Measurements from ENCODE around the gene C17orf100.

Gene C17orf100

GRCh38 chr17:6651354-6651918 is at the start of gene C17orf100, which contains the start of gene MED31:
C17orf100 (plus strand) TSS chr17:6651762; CDS start chr17:6651914, 152 bp downstream.
MED31 (minus strand) TSS chr17:6651605; CDS start chr17:6651528, 77 bp downstream.
- peak; percentile 57 for DNase-seq

DNA sequence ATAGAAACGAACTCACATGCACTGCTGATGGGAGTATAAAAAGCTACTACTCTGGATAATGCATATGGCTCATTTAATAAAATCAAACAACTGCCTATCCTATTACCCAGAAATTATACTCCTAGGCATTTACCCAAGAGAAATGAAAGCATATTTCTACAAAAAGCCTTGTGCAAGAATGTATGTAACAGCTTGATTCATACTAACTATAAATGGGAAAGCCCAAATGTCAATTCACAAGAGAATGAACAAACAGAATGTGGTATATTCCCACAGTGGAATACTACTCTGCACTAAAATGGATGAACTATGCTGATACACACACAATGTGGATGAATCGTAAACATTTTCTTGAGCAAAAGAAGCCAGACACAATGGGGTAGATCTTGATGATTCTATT is 49.4 kb upstream of the C17orf100 start:
- no peak for DNase-seq

GRCh38 chr17:6603744-6604325 is 47.7 kb upstream of the C17orf100 start:
- no peak for DNase-seq

GRCh38 chr17:6605142-6605541 is 46.4 kb upstream of the C17orf100 start:
- no peak for DNase-seq

DNA sequence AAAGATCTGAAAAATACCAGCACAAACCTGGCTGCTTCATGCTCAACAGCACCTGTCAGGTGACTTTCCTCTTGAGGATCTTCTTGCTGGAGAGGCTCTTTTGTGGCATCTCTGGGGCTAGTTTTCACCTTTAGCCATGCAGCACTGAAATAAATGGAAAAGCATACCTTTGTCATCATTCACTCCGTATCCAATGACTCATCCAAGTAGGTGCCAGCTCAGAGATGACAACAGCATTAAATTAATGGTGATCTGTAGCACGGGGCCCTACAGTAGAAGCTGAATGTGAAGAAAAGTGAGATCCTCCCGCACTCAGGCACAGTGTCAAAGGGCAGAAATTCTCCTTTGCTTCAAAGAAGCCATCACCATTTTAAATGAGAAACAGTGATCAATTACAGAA is 43.2 kb upstream of the C17orf100 start:
- no peak for DNase-seq

GRCh38 chr17:6610011-6610410 is 41.6 kb upstream of the C17orf100 start:
- DNase-seq: no peak

- DNase-seq: no peak
These were observed 40.3 kb upstream of the C17orf100 start for GRCh38 chr17:6611231-6611630.

DNA sequence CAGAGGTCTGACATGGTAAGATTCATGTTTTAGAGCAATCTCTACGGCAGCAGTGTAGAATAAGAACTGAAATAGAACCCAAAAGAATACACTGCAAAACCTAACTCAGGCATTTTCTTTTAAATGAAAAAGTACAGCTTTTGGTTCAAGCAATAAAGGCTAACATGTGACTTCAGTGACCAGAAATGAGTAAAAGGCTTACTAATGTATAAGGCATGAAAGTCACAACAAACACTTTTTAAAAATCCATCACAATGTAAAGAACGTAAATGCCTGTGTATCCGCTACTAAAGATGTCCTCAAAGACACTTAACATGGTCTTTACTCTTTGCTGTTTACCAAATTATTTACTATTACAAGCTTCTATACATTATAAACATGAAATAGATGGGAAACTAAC is 27.6 kb upstream of the C17orf100 start:
- no peak for DNase-seq

GRCh38 chr17:6626616-6627015 is 24.9 kb upstream of the C17orf100 start:
- no peak for DNase-seq

DNA sequence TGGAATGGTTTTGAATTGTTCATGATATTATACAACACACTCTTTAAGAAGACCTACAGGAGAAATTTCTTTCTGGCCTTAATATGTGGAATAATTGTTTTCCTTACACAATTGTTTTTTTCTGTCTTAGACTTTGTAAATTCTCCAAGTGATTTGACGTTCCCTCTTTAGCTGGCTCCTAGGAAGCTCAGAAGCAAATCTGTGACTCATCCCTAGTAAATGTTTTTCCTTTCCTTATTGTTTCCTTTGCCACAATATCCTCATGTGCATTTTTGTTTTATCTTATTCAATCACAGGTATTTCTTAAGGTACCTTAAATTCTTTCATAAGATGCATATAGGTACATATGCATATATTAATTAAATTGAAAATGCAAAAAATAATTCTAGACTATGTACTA is 24.5 kb upstream of the C17orf100 start:
- no peak for DNase-seq

DNA sequence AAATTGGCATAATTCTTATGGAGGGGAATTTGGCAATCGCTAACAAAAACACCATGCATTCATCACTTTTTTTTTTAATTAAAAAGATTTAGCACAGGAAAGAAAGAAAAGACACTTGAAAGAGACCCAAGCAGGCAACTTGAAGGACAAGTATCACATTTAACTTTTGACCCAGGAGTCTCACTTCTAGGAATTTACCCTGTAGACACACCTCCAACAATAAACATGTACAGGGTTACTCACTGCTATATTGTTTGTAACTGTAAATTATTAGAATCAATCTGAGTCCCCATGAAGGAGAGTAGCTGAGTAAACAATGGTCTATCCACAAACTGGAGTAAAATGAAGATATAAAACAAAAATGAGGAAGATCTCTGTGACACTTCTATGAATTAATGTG is 21.2 kb upstream of the C17orf100 start:
- no peak for DNase-seq

- DNase-seq: no peak
These were observed 19.0 kb upstream of the C17orf100 start for GRCh38 chr17:6632530-6632929.

- DNase-seq: no peak
These were observed 18.3 kb upstream of the C17orf100 start for GRCh38 chr17:6633263-6633662.

- DNase-seq: no peak
These were observed 15.5 kb upstream of the C17orf100 start for GRCh38 chr17:6636105-6636504.

DNA sequence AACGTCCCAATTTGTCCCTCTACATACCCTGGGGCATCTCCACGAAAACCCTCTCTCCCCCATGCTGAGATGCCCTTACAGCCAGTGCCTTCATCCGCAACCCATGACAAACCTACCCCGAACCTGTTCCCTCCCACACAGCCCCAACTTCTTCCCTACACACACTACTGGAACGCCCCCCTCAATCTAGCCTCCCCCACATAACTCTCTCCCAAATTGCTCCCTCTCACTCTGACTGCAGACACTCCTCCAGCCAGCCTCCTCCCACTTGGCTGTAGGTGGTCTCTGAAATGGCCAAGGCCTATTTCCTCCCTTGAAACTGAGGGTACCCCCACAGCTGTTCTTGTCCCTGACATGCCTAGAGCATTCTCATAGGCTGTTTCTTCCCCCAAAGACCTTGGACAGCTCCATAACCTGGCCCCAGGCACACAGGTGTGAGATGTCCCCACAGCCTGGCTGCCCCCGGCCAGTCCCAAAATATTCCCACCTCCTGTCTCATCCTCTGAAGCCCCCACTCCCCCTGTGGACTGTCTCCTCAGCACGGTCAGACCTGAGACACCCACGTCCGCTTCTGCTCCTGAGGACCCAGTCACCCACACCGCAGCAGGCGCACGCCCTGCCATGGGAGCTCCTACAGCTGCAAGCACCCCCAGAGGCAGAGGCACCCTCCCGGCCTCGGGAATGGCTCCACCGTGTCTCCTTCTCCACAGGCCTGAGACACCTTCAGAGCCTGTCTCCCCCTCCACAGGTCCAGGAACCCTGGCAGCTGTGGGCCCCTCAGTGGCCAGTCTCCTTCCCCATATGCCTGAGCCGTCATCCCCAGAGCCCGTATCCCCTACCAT is 14.7 kb upstream of the C17orf100 start:
- no peak for DNase-seq

- DNase-seq: no peak
These were observed 14.1 kb upstream of the C17orf100 start for GRCh38 chr17:6637458-6637840.

GRCh38 chr17:6638046-6638908 is 13.3 kb upstream of the C17orf100 start:
- no peak for DNase-seq

DNA sequence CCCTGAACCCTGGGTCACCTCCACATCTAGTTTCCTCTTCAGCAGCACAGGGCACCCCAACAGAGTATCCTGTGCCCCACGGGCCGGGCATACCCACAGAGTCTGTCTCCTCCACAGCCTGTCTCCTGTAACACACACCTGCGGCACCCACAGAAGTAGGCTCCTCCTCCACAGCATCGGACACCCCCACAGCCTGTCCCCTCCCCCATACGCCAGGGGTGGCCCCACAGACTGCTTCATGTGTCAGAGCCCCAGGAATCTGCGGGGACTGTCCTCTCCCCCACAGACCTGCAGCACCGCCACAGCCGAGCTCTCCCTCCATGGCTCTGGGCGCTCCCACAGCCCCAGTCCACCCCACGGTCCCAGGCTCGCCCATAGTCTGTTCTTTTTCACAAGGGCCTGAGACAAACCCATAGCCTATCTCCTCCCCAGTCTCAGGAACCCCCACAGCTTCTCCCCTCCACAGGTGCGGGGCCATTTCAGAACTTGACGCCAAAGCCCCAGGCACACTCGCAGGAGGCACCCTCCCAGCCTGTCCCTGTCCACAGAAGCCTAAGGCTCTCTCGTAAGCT is 12.5 kb upstream of the C17orf100 start:
- no peak for DNase-seq

DNA sequence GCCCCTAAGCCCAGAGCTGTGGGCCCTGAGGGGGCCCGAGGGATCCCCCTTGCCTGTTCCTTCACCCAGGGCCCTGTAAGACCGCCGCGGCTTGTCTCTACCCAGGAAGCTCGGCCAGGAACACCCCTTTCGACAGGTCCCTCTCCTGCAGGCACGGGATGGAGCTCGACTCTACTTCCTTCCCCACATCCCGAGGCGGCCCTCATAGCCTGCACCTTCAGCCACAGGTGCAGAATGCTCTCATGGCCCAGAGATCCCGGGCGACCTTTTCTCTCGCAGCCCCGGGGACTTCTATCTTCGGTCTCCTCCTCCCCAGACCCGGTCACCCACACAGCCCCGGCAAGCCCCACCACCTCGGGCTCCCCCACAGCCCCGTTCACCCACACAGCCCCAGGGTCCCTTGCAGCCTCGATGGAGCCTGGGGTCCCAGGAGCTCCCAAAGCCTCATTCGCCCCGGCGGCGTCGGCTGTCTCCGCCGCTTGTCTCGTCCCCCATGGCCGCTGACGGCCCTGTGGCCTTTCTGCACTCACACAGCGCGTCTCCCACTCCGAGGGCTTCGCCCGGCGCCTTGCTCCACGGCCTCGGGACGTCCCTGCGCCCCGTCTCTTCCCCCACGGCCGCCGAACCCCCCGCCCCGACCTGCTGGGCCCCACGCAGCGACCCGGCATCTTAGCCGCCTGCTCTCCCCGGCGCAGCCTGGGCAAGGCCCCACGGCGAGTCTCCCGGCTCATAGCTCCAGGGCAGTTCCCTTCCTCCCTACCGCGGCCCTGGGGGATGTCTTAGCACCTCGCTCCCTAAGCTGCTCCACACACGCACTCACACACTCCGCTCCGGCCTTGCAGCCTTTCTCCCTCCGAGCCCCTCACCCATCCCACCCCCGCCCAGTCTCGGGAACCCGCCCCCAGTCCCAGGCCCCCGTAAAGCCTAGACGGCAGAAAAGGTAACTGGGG is 11.7 kb upstream of the C17orf100 start:
- DNase-seq: no peak

DNA sequence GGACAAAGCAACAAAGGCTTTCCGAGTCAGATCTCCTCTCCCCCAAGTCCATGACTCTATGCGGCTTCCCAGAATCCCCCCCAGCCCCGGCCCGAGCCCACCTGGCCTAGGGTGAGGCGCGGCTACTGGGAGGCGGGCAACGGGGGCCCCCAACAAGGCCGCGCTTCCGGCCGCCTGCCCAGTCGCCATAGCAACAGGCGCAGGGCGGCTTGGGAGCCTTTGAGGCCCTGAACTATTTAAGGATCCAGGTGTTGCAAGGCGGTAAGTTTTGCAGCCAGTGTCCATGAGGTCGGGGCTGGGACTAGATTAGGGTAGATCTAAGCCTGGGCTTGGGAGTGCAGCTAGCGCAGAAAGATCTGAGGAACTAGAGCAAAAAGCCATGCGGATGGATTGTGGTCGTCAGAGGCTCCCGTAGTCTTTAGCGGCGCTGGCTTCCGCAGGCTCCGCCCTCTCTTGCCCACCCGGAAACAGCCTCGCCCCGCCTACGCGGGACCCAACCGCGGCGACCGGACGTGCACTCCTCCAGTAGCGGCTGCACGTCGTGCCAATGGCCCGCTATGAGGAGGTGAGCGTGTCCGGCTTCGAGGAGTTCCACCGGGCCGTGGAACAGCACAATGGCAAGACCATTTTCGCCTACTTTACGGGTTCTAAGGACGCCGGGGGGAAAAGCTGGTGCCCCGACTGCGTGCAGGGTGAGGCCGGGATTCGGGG is 10.9 kb upstream of the C17orf100 start, which contains the start of the genes KIAA0753 and TXNDC17:
Gene KIAA0753 (minus strand): TSS at position 176 of the 711 bp plus-strand sequence. CDS start 5,608 bp downstream, outside the sequence.
Gene TXNDC17 (plus strand): TSS at position 525 of the 711 bp plus-strand sequence. CDS start 23 bp downstream, at position 548.
- DNase-seq: peak; percentile 36
